GM18870 (cell line): ENCODE results near the gene BRD2.
"Not testable (repeated sequence)": the region's sequence is repeated elsewhere in the genome, so short reads cannot be mapped to it uniquely, and the experiment has no call there.

Experiments used
- ATAC-seq: cut with Tn5 transposase; IDR thresholded peaks from one replicate; pipeline ENCODE4 v1.9.1; 2021; ENCODE audit warnings: moderate library complexity; ENCODE audit not compliant: unreplicated experiment

BRD2 gene

DNA sequence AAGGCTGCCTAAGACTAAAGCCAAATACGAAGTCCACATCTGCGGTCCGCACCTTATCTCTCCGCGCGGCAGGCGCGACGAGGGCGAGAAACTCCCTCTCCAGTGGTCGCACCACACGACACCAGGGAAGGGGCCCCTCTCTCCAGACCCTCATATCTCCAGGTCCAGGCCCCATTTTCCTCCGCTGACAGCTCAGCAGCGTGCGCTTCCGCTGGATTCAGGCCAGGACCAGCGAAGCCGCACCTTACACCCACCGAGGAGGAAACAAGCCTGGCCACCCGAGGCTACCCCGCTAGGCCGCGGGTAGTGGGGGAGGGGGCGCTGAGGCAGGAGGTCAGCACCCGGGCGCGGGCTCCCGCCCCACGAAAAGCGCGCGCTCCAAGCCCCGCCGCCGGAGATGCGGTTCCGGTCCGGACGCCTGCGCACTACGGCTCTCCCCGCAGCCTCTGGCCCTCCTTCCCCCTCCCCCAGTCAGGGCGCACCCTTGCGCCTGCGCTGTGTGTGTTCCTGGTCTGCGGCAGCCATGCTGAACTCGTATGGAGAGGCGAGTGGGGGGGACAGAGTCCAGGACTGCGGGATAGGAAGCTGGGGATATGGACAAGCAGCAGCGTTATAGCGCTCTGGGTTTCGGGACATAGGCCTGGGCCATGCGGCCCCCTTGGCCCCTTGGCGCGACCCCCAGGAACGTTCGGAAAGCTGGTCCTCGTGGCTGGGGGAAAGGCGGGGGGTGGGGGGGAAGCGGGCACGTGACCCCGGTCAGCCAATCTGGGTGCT, at the start of gene BRD2:
TSS of gene BRD2 (plus strand) at position 502 of the 774 bp plus-strand sequence. CDS start 4,305 bp downstream, outside the sequence.
- peak; percentile 25 for ATAC-seq

DNA sequence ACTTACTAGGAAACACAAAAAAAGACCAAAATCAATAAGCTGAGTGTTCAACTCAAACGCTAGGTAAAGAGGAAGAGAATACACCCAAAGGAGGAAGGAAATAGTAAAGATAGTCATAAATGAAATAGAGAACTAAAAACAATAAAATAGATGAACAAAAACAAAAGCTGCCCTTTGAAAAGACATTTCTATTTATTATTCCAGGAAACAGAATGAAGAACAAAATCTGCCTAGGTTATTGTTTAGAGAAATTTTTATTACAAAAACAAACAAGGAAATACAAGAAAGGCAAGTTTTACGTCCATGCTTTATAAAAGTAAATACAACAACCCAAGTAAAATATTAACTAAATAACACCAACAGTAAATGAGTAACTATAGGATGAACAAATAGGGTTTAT, 47.7 kb upstream of the BRD2 start:
- ATAC-seq: no peak

DNA sequence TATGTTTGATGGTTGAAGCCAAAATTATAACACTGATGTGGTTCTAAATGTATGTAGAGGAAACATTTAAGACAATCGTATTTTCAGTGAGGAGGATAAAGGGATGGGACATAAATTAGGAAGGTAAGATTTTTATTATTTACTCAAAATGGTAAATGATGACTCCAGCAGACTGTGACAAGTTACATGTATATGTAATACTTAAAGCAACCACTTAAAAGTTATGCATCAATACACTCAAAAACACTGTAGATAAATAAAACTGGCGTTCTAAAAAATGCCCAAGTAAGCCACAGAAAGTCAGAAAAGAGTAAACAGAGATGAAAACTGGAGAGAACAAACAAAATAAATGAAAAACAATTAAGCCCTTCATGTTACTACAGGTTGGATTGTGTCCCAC, 46.3 kb upstream of the BRD2 start:
- ATAC-seq: no peak

DNA sequence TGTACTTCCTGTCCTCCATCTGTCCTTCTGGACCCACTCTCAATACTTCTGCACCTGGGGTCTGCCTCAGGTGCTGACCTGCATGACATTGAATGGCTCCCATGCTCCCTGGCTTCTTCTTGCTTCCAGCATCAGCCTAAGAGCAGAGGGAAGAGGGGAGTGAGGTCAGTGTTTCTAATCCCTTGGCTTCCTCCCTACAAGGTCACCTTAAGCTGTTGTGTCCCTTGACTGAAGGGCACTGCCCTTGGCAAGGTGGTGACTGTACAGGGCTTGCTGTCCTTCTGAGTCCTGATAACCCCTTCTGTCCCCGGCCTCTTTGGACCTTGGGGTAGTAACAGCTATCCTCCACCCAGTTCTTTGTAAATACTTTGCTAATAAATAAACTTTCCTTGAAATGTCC, 37.2 kb upstream of the BRD2 start:
- ATAC-seq: no peak

DNA sequence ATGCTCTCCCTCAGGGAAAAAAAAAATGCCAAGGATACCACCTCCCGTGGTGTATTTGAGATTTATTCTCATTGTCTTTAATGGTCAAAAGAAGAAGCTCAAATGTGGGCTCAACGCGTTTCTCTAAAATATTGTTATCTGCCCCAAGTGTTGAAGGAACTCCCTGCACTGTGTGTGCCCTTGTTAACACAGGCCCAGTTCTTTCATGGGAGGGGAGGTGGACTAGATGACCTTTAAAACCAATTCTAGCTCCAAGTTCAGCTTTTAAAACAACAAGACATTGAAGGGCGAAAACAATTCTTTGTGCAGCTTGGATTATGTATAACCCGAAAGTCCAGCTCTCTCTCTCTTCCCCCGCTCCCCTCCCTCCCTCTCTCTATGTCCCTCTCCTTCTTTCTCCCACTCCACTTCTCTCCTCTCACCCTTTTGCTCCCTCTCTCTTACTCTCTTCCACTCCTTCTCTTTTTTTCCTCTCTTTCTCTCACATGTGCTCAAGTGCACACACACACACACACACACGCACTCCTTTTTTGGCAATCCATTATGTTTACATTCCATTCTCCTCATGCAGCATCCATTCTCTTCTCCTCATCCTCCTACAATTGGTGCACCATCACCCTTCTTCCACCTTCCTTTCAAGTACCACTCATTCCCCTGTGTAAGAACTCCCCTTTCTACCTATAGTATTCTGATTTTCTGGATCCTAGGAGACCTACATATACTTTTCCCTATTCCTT, 36.1 kb upstream of the BRD2 start:
- ATAC-seq: no peak

- ATAC-seq: no peak
Observed at GRCh38 chr6:32933661-32934085, 34.7 kb upstream of the BRD2 start.

DNA sequence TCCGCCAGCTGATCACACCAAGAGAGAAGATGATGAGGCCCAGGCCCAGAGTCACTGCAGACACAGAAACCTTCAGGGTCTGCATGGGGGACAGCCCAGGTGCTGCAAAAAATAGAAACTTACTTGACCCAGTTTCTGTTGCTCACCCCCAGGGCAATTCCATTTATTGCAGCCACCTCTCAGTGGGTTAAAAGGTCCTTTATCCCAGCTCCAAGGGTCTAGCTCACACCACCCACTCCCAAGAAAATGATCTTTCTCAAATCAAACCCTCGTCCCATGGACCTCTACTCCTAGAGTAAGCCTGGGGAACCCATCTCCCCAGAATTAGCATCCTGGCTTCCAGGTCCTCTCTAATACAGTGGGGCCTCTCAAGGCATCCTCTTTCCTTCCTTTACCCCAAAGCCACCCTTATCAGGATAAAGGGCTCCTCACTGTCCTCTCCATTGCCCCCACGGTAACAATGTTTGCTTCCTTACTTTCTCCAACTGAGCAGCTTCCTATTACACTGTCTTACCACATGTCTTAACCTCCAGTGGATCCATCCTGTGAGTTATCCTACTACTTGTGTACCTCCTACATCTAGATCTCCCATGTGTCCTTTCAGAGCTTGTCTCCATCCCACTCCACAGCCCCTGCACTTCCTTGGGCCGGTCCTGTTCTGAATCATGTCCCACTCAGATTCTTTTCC, 32.7 kb upstream of the BRD2 start:
- ATAC-seq: no peak

DNA sequence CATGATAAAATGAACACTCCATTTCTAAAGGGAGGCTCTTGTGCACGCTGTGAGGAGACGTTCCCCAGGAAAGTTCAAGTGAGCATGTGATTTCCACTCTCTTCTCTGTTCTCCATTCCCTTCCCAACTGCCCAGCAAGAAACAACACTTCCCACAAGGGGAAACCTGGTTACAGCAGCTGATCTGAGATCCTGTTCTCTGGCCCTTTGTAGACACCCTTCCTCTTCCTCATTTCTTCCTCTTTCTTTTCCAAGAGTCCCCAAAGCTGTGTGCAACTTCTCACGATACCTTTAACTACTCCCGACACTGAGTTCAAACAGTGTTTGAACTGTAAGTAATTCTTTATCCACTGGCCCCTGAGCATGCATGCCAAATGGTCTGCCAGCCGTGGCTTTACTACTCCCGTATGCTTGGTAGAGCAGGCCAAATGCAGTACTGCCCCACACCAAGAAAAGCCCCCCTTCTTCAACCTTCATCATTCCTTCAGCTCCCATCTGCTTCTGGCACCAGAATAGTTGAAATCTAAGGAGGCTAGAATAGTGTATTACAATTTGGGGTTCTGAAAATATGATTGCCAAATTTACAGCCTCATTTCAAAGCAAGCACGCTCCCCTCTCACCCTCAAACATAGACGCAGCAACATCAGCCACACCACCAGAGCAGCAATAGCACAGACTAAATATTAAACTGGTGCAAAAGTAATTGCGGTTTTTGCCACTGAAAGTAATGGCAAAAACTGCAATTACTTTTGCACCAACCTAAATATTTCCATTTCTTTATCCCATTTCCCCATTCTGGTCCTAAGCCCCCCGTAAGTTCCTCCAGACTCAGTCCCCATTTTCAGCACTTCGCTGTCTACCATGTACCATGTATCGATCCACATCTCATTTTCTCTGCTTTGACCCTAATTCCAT, 31.9 kb upstream of the BRD2 start:
- ATAC-seq: no peak

GRCh38 chr6:32937230-32937633, 31.2 kb upstream of the BRD2 start:
- ATAC-seq: no peak

DNA sequence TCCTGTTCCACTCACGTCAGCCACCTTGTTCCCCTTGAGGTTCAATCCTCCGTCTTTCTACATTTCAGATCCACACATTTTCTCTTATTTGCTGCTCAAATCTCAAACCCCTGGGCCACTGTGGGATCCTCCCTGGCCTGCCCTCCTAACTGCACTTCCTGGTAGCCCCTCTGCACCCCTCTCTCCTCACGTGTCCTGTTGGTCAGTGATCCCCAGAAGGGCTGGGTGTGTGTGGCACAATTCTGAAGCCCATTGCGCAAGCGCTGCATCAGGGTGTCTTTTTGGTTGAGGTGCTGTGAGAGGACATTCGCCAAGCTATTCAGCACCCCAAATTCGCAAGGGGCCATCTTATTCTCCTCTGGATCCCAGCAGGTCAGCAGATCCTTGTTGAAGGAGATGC, 29.9 kb upstream of the BRD2 start:
- ATAC-seq: no peak

DNA sequence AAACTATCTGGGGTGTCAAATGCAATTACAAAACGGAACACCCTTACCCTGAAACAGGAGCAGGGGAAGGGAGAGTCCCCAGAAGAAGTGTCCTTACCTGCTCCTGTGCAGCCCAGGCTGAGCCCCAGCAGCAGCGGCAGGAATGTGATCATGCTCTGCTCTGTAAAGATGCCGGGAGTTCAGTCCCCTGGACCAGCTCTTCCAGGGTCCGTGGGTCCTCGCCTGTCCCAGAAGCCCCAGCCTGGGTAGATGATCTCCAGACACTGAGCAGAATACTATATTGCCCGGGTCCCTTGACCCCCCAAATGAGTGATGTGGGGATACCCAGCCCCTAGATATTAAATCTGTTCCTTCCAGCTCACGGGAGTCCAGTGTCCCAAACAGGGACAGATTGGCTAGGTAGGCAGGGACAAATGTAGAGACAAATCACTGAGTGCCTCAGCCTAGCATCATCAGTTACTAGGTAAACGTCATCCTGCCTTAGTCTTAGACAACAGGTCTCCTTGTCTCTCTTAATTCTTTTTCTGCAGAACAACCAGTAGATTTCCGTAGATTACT, 27.7 kb upstream of the BRD2 start, which contains the start of gene HLA-DMB:
TSS of gene HLA-DMB (minus strand) at position 373 of the 558 bp plus-strand sequence. CDS start at position 152, 221 bp downstream.
- ATAC-seq: peak; percentile 55

DNA sequence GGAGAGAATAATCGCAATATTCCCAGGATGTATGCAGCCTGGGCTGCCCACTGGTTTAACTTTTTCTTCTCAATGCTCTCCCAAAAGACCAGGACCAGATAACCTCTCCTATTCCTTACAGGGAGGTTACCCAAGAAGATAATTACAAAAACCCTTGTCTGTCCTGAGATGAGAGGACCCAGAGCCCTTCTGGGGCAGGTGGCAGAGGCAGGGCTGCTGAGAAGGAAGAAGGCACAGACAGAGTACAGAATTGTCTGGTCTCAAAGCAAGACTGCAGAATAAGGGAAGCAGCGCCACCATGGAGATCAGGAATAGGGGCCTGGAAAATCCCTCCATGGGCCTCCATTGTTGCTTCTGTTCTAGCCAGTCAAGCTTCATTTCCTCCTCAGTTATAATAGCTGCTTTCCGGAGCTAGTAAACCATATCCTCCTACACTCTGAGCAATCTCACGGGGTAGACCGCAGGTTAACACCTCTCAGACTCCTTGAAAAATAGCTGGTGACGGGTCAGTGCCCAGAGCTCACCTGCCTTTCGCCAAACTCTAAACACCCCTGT, 27.1 kb upstream of the BRD2 start:
- ATAC-seq: peak; percentile 53

DNA sequence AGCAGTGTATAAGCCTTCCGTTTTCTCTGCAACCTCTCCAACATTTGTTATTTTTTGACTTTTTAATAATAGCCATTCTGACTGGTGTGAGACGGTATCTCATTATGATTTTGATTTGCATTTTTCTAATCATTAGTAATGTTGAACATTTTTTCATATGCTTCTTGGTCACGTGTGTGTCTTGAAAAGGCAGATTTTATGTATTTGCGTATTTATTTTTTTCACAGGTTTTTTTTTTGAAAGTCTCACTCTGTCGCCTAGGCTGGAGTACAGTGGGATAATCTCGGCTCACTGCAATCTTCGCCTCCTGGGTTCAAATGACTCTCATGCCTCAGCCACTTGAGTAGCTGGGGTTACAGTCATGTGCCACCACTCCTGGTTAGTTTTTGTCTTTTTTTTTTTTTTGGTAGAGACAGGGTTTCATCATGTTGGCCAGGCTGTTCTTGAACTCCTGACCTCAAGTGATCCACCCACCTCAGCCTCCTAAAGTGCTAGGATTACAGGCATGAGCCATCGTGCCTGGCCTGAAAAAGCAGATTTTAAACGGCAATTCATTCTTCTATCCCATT, 25.8 kb upstream of the BRD2 start:
- not testable (repeated sequence) for ATAC-seq

DNA sequence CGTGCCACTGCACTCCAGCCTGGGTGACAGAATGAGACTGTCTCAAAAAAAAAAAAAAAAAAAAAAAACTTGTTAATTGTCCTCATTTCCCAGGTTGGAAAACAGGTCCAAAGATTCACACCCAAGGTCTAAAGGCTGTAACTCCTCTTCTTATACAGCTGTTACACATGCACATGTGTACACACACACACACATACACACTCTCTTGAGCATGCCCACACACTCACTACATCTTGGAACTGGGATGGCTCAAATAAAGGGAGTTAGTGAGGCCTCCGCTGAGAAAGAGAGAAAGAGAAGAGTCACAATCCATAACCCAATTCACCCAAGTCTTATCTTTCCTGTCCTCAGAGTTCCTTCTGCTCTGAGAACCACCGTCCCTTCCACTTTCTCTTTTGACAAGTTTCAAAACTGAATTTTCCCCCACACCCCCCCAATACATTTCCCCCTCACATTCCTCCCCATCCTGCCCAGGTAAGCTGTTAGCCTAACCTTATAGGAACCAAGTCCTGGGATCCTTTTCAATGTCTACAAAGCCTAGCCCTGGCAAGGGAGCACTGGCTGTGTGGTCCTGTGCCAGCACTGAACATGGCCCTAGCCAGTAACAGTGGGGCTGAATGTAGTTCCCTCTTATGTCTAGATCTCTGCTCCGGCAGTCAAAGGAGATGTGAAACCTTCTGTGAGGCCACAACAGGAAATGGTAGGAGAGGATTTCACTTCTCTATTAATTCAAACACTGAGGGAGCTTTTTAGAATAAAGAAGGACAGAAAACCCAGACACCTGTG, 24.3 kb upstream of the BRD2 start:
- no peak for ATAC-seq

GRCh38 chr6:32945108-32945760, 23.2 kb upstream of the BRD2 start:
- ATAC-seq: no peak

- ATAC-seq: no peak
Observed at GRCh38 chr6:32945953-32946352, 22.4 kb upstream of the BRD2 start.

- ATAC-seq: no peak
Observed at GRCh38 chr6:32946893-32947292, 21.5 kb upstream of the BRD2 start.
